Measurements from ENCODE around the gene TDRD3.

GRCh38 chr13:60418954-60419353, 21.9 kb downstream of the TDRD3 start:
- TF ChIP-seq POLR2AphosphoS5 (IDR thresholded peaks at IDR 0.05; ENCODE audit: low read depth, low read length) (no peak), CTCF (IDR thresholded peaks at IDR 0.05) (no peak)

Data from Panc1 (cell line).